NCI-H82 (cell line): Measurements from ENCODE around the gene G2E3.
"Not testable (repeated sequence)": the region's sequence is repeated elsewhere in the genome, so short reads cannot be mapped to it uniquely, and the experiment has no call there.

Experiments used
- DNase-seq: peaks from one replicate; lab custom pipeline; 2025; lab: John Stamatoyannopoulos, UW

Gene G2E3, protein sequence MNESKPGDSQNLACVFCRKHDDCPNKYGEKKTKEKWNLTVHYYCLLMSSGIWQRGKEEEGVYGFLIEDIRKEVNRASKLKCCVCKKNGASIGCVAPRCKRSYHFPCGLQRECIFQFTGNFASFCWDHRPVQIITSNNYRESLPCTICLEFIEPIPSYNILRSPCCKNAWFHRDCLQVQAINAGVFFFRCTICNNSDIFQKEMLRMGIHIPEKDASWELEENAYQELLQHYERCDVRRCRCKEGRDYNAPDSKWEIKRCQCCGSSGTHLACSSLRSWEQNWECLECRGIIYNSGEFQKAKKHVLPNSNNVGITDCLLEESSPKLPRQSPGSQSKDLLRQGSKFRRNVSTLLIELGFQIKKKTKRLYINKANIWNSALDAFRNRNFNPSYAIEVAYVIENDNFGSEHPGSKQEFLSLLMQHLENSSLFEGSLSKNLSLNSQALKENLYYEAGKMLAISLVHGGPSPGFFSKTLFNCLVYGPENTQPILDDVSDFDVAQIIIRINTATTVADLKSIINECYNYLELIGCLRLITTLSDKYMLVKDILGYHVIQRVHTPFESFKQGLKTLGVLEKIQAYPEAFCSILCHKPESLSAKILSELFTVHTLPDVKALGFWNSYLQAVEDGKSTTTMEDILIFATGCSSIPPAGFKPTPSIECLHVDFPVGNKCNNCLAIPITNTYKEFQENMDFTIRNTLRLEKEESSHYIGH

DNA sequence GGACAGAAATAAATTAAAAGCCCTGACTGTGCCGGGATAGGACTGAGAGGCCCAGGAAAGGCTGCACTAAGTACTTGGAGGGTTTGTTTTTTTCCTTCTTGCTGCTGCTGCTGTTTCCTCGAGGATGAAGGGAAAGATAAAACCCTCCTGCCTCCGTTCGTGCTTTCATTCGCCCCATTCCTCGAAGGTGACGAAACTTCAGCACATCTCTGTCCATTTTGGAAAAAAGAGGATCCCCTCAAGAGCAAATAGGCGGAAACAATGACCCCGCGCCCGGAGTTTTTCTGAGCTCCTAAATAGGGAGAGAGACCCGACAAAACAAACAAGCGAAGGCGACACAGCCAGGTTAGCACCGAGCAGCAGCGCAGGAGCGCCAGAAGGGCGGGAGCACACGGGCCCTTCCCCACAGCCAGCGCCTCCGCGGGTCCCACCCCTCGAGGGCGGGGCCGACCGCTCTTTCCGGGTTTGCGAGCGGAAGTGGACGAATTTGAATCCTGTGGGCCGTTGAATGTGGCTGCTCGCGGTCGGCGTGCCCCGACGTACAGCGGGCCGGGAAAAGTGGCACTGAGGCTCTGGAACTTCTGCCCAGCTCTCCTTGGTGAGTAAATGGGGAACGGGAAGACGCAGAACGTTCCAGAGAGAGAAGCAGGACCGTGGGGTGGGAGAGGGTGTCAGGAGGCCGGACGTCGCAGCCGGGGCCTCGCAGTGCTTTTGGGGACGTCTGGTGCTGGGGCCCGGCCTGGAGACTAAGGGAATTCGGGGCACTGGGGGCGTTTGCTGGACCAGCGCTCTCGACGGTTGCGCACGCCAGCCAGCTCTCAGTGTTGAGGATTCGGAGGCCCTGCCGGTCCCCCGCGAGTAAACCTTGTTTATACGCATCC lies at the start of gene G2E3:
Gene G2E3 (plus strand): TSS at position 484 of the 881 bp plus-strand sequence. CDS start 21,922 bp downstream, outside the sequence.
- peak; percentile 91 for DNase-seq

- DNase-seq, result no peak
These were observed 41.2 kb upstream of the G2E3 start for GRCh38 chr14:30517737-30518136.

DNA sequence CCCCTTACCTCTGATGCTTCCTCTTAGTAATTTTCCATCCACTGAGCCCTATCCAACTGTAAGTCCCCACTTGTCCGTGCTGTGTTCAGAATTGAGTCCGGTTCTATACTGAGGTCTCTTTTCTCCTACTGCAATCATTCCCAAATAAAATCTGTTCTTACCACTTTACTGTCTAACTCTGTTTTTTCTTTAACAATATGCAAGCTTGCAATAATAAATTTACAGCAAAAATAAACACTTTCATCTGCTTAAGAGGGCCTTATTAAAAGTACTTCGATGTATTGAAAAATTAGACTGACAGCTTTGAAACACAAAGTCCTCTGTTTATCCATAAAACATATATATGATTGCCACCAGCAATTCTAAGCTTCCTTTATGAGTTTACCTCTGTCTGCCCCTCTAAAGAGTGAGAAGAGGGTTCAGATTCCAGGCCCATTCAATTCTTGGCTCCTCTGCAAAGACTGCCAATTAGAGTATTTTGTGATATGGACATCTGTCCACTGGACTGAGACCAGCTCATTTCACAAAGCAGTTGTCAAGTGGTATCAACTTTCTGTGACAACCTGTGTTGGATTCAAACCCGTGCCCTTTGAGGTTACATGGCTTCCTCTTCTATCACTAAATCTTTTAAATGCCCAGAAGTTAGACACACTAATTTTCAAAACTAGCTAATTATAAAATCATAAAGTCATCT lies 39.9 kb upstream of the G2E3 start:
- DNase-seq, result no peak

- no peak for DNase-seq
These were observed 39.0 kb upstream of the G2E3 start for GRCh38 chr14:30519961-30520360.

DNA sequence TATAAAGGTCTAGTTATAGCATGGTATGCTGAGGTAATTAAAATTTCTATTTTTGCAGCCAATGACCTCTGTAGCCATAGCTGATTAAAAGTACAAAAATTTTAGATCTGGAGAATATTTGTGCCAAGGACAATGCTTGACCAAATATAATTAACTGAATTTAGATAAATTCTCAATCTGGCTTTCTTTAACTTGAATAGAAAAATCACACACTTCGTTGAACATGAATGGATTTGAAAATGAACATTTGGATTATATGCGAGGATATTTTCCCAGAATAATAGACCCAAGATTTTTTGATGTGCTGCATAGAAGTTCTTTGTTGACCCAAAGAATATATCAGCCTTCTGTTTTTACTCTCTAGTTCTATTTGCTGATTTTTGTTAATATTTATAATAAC lies 38.4 kb upstream of the G2E3 start:
- DNase-seq, result no peak

- DNase-seq, result peak; percentile 58
These were observed 36.8 kb upstream of the G2E3 start for GRCh38 chr14:30521899-30522736.

- DNase-seq, result no peak
These were observed 33.1 kb upstream of the G2E3 start for GRCh38 chr14:30525833-30526232.

- DNase-seq, result no peak
These were observed 31.8 kb upstream of the G2E3 start for GRCh38 chr14:30527196-30527595.

DNA sequence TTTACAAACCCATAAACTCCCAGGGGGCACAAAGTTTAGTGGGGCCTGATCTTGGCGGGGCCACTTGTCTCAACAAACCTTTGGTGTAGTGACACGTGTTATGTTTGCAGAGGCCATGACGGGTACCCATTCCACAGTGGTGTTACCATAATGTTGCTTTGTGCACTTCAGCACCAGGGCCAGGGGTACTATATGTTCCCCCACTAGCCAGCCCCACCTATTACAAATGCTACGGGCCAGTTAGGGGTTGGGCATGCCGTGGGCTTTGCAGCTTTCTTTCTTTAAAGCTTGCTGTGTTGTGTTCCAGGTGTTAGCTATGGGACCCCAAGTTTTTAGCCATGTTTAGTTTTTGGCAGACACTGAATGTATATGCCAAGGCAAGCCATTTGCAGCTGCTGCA lies 30.8 kb upstream of the G2E3 start:
- DNase-seq, result no peak

- DNase-seq, result no peak
These were observed 29.9 kb upstream of the G2E3 start for GRCh38 chr14:30528778-30529642.

GRCh38 chr14:30532264-30532663 lies 26.7 kb upstream of the G2E3 start:
- no peak for DNase-seq

- DNase-seq, result no peak
These were observed 25.8 kb upstream of the G2E3 start for GRCh38 chr14:30533126-30533525.

DNA sequence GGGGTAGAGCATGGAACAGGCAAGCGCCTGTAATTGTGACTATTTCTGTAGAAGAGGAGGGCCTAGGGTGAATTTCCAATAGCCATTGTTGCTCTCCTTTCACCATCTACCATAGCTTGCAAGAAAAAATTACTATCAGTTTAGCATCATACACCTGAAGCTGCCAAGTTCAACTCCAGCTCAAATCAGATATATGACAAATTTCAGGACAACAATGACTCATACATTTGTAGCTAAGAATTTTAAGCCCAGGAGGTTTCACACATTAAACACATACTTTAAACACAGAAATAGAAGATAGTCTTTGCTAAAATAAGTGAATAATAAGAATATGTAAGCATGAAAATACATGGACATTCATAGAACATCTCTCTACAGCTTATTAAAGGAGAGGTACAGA lies 17.6 kb upstream of the G2E3 start:
- DNase-seq, result no peak

- not testable (repeated sequence) for DNase-seq
These were observed 12.2 kb upstream of the G2E3 start for GRCh38 chr14:30546735-30547134.

- DNase-seq, result no peak
These were observed 11.4 kb upstream of the G2E3 start for GRCh38 chr14:30547388-30548048.

DNA sequence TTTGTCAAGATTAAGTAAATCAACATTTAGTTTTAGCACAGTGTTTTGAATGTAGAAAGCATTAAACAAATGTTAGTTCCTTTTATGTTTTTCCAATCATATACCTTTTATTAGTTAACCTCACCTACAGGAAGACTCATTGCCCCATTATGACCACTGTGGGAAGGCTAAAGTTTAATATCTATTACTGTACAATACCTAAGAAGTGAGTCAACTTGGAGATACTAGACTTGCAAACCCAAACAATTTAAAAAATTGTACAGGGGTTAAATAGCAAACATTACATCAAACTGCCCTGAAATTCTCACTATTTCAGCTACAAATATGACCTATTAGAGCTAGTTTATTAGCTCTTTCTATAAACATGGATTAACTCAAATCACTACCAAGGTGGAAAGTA lies 8.6 kb upstream of the G2E3 start:
- DNase-seq, result no peak

GRCh38 chr14:30551460-30551859 lies 7.5 kb upstream of the G2E3 start:
- DNase-seq, result no peak

GRCh38 chr14:30553311-30553989 lies 5.5 kb upstream of the G2E3 start:
- no peak for DNase-seq

- DNase-seq, result no peak
These were observed 640 bp upstream of the G2E3 start for GRCh38 chr14:30558362-30558674.
